Measurements from ENCODE around the gene NCF2. TPM values are rescaled to one million over a fixed set of nuclear protein-coding genes. Genes with fewer than 3 reads are reported as not detected.

NCF2 gene
- total RNA-seq, 2 donors from 2014 or later = 0.55 TPM; not detected in 1

DNA sequence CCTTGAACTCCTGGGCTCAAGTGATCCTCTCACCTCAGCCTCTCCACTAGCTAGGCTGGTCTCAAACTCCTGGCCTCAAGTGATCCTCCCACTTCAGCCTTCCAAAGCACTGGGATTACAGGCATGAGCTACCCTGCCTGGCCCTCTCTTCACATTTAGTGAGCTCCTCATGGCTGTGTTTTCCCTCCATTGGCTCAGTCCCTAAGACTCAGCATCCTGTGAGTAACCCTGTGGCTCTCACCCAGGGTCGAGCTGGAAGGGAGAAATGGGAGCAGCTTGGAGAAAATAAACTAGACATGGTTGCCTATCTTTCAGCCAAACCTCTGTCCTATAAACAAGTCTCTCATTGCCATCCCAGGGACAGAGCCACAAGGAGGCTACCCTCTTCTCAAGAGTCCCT, 17.5 kb downstream of the NCF2 start:
- 83 to 91% methylated on average over 1 of the region's 1 CpG for WGBS, 2 experiments (ENCODE audit: insufficient coverage in 1 of 2, insufficient read length in 1 of 2)
- H3K4me1 Mint-ChIP-seq = peaks cover 5% of the 10 kb centered on the region
- DNase-seq = no peak
- H3K36me3 ChIP-seq (ENCODE audit: control insufficient read depth, insufficient read depth, low read length) = no peaks in the 10 kb centered on the region
- H3K27ac ChIP-seq (ENCODE audit: low read depth, low read length) = no peak overlapping the region
- H3K9me3 Mint-ChIP-seq = no peaks in the 10 kb centered on the region
- no peaks in the 10 kb centered on the region for H3K27me3 Mint-ChIP-seq (ENCODE audit: insufficient read depth)
- TF ChIP-seq CTCF (conservative IDR thresholded peaks at IDR 0.05) = no peak
- H3K4me3 ChIP-seq (ENCODE audit: low read length) = no peak overlapping the region
- H3K9ac ChIP-seq (ENCODE audit: extremely low read depth, low read length, poor library complexity, severe bottlenecking) = no peak overlapping the region
- no peak overlapping the region for H3K4me3 Mint-ChIP-seq
- H3K27ac Mint-ChIP-seq = no peak overlapping the region
- H3K9me3 ChIP-seq (ENCODE audit: control insufficient read depth, low read length) = no peaks in the 10 kb centered on the region
- H3K4me1 ChIP-seq (ENCODE audit: control insufficient read depth, insufficient read depth, low read length) = no peaks in the 10 kb centered on the region
- H3K27me3 ChIP-seq (ENCODE audit: control insufficient read depth, insufficient read depth, low read length, poor library complexity, severe bottlenecking) = no peaks in the 10 kb centered on the region
- no peaks in the 10 kb centered on the region for H3K36me3 Mint-ChIP-seq (ENCODE audit: low read depth)

GRCh38 chr1:183571678-183572268, 18.5 kb downstream of the NCF2 start:
- Mint-ChIP-seq H3K9me3 (no peaks in the 10 kb centered on the region), H3K4me3 (no peak overlapping the region), H3K27ac (no peak overlapping the region), H3K4me1 (peaks cover 5% of the 10 kb centered on the region), H3K27me3 (ENCODE audit: insufficient read depth) (no peaks in the 10 kb centered on the region), H3K36me3 (ENCODE audit: low read depth) (no peaks in the 10 kb centered on the region)
- Histone ChIP-seq H3K9ac (ENCODE audit: extremely low read depth, low read length, poor library complexity, severe bottlenecking) (no peak overlapping the region), H3K9me3 (ENCODE audit: control insufficient read depth, low read length) (no peaks in the 10 kb centered on the region), H3K27me3 (ENCODE audit: control insufficient read depth, insufficient read depth, low read length, poor library complexity, severe bottlenecking) (no peaks in the 10 kb centered on the region), H3K27ac (ENCODE audit: low read depth, low read length) (no peak overlapping the region), H3K36me3 (ENCODE audit: control insufficient read depth, insufficient read depth, low read length) (no peaks in the 10 kb centered on the region), H3K4me3 (ENCODE audit: low read length) (no peak overlapping the region), H3K4me1 (ENCODE audit: control insufficient read depth, insufficient read depth, low read length) (no peaks in the 10 kb centered on the region)
- TF ChIP-seq CTCF (conservative IDR thresholded peaks at IDR 0.05) = no peak
- DNase-seq = no peak
- WGBS, 2 experiments (ENCODE audit: insufficient coverage in 1 of 2, insufficient read length in 1 of 2) = 93 to 100% methylated on average over 3 of the region's 4 CpGs

DNA sequence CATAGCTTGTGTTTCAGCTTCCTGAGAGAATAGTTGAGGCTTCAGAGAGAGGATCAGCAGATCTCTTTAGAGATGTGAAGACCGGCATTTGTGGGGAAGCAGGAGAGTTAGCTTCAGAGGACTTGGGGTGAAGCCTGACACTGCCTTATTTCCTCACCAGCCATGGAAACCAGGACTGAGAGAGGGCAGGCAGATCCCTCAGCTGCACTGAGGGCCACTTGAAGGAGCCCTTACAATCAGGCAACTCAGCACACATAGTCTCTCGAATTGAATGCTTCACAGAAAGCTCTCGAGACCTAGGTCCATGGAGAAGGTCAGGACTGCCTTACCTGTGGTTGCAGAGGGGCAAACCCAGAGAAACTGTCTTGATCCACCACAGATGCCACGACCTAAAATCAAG, 19.8 kb downstream of the NCF2 start:
- Histone ChIP-seq H3K9ac (ENCODE audit: extremely low read depth, low read length, poor library complexity, severe bottlenecking) (no peak overlapping the region), H3K9me3 (ENCODE audit: control insufficient read depth, low read length) (no peaks in the 10 kb centered on the region), H3K36me3 (ENCODE audit: control insufficient read depth, insufficient read depth, low read length) (no peaks in the 10 kb centered on the region), H3K4me1 (ENCODE audit: control insufficient read depth, insufficient read depth, low read length) (no peaks in the 10 kb centered on the region), H3K27ac (ENCODE audit: low read depth, low read length) (no peak overlapping the region), H3K27me3 (ENCODE audit: control insufficient read depth, insufficient read depth, low read length, poor library complexity, severe bottlenecking) (no peaks in the 10 kb centered on the region), H3K4me3 (ENCODE audit: low read length) (no peak overlapping the region)
- DNase-seq = peak; percentile 41
- TF ChIP-seq CTCF (conservative IDR thresholded peaks at IDR 0.05) = no peak
- Mint-ChIP-seq H3K4me3 (no peak overlapping the region), H3K27ac (no peak overlapping the region), H3K36me3 (ENCODE audit: low read depth) (no peaks in the 10 kb centered on the region), H3K27me3 (ENCODE audit: insufficient read depth) (no peaks in the 10 kb centered on the region), H3K4me1 (peaks cover 5% of the 10 kb centered on the region), H3K9me3 (no peaks in the 10 kb centered on the region)
- WGBS, 2 experiments (ENCODE audit: insufficient coverage in 1 of 2, insufficient read length in 1 of 2) = 90 to 95% methylated on average over 3 to 4 of the region's 4 CpGs
